Loucy (cell line): Measurements from ENCODE around the gene TM4SF1.
A peak's percentile ranks its signal among the peaks of the same experiment; 100 is the strongest.
"Not testable (repeated sequence)": the region's sequence is repeated elsewhere in the genome, so short reads cannot be mapped to it uniquely, and the experiment has no call there.

Experiments
- H2AFZ ChIP-seq: fragments of 200-600 bp; sonication (generic); 2 replicates; pipeline ENCODE4 v1.6.0; 2016; ENCODE audit warnings: antibody characterized with exemption, mild to moderate bottlenecking, low read length, moderate library complexity
- H3F3A ChIP-seq: fragments of 200-600 bp; 2 replicates; pipeline ENCODE4 v1.6.0; 2016; ENCODE audit warnings: antibody characterized with exemption, low read depth, mild to moderate bottlenecking
- H3K27me3 ChIP-seq: fragments of 200-600 bp; sonication (generic); 2 replicates; pipeline ENCODE4 v1.6.1; 2014; ENCODE audit warnings: low read length, mild to moderate bottlenecking; ENCODE audit not compliant: insufficient read depth, poor library complexity, severe bottlenecking
- H3K36me3 ChIP-seq: fragments of 200-600 bp; sonication (generic); 2 replicates; pipeline ENCODE4 v1.6.1; 2016; ENCODE audit warnings: low read length; ENCODE audit not compliant: insufficient read depth
- H3K4me1 ChIP-seq: fragments of 200-600 bp; sonication (generic); 2 replicates; pipeline ENCODE4 v1.5.1; 2014; ENCODE audit warnings: low read length, mild to moderate bottlenecking; ENCODE audit not compliant: insufficient read depth, poor library complexity, severe bottlenecking
- H3K4me2 ChIP-seq: fragments of 200-600 bp; sonication (generic); 2 replicates; pipeline ENCODE4 v1.6.0; 2014; ENCODE audit warnings: antibody characterized with exemption, low read length, low read depth, mild to moderate bottlenecking; ENCODE audit not compliant: poor library complexity, severe bottlenecking
- H3K4me3 ChIP-seq: fragments of 200-600 bp; sonication (generic); 2 replicates; pipeline ENCODE4 v1.5.1; 2014; ENCODE audit warnings: low read length, mild to moderate bottlenecking, mixed read lengths; ENCODE audit not compliant: poor library complexity, severe bottlenecking
- H3K79me2 ChIP-seq: fragments of 200-600 bp; sonication (generic); 2 replicates; pipeline ENCODE4 v1.6.1; 2014; ENCODE audit warnings: low read length; ENCODE audit not compliant: insufficient read depth
- H3K9ac ChIP-seq: fragments of 200-600 bp; sonication (generic); 2 replicates; pipeline ENCODE4 v1.6.0; 2014; ENCODE audit warnings: mild to moderate bottlenecking, low read depth, low read length, moderate library complexity; ENCODE audit not compliant: poor library complexity, severe bottlenecking
- H3K9me2 ChIP-seq: fragments of 200-600 bp; sonication (generic); replicated peaks from 2 replicates; pipeline ENCODE4 v1.6.1; 2016; ENCODE audit warnings: low read depth, low read length, mixed read lengths
- H3K9me3 ChIP-seq: fragments of 200-600 bp; sonication (generic); 2 replicates; pipeline ENCODE4 v1.6.1; 2014; ENCODE audit warnings: mild to moderate bottlenecking, antibody characterized with exemption, low read length, low read depth; ENCODE audit not compliant: insufficient read depth
- H4K20me1 ChIP-seq: fragments of 200-600 bp; sonication (generic); 2 replicates; pipeline ENCODE4 v1.6.0; 2014; ENCODE audit warnings: antibody characterized with exemption, low read length, mild to moderate bottlenecking; ENCODE audit not compliant: insufficient read depth, poor library complexity, severe bottlenecking
- EZH2phosphoT487 ChIP-seq: fragments of 200-600 bp; IDR thresholded peaks from 2 replicates; pipeline ENCODE4 v1.6.1; 2018; ENCODE audit warnings: antibody characterized with exemption, mild to moderate bottlenecking, moderate library complexity, borderline replicate concordance
- TF ChIP-seq, protein P1 (sequence below): fragments of 200-600 bp; sonication (generic); conservative IDR thresholded peaks from 2 replicates; pipeline ENCODE4 v1.5.1; 2014; ENCODE audit warnings: mild to moderate bottlenecking, antibody characterized with exemption, low read length

Gene TM4SF1

DNA sequence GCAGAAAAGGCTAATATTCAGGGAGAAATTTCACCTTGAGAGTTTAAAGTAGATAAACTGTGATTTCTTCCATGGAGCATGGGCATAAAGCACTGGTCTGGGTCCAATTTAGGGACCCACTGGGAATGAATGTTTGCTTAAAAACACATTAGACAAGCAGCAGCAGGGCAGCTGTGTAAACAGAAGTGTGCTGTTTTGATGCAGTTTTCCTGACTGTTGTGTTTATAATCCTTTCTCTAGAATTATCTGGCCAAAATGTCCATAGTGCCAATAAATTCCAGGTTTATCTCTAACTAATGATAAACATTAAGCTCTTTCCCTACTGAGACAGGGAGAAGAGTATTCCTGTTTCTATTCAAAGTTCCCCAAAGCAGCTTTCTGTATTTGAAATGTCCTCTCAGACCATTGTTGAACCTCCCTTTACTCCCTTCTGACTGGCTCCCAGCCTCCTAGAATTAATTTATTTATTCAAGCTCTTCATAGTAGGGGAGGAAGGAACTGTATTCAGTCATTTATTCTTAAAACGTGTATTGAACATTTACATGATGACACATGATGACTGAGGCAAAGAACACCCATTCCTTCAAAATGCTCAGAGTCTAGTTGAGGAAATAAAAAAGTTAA is 37.0 kb downstream of the TM4SF1 start:
- Histone ChIP-seq H2AFZ (0 out of 2 replicates have a peak overlapping the region, but pooled peaks have one; percentile 1), H3F3A (0 out of 2 replicates have a peak, but pooled peaks cover 3% of the 10 kb centered on the region), H4K20me1 (no peaks in the 10 kb centered on the region), H3K4me2 (peak overlapping the region; percentile 35), H3K4me3 (peak overlapping the region; percentile 19), H3K27me3 (no peaks in the 10 kb centered on the region), H3K9ac (no peak overlapping the region), H3K9me2 (no peaks in the 10 kb centered on the region), H3K4me1 (peaks cover 24% of the 10 kb centered on the region), H3K9me3 (no peaks in the 10 kb centered on the region), H3K79me2 (no peaks in the 10 kb centered on the region), H3K36me3 (no peaks in the 10 kb centered on the region)
- TF ChIP-seq EZH2phosphoT487: no peak

DNA sequence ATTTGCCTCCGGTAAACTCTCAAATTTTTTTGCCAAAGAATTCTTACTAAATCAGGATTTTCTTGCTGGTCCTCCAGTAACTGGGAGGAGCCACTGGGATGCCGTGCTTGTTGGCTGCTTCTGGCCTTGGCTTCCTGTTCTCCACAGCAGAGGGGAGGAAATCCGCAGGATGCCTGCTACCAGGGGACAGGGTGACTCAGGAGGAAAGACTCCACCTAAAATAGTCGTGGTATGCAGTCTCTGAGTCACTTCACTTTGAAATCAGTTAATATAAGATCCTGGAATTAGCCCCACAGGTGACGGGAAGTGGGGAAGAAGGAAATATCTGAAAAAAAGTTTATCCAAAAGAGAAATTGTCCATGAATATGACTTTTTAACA is 37.5 kb downstream of the TM4SF1 start:
- Histone ChIP-seq H3K9me3 (no peaks in the 10 kb centered on the region), H3K9ac (no peak overlapping the region), H3K36me3 (no peaks in the 10 kb centered on the region), H3K27me3 (no peaks in the 10 kb centered on the region), H3K79me2 (no peaks in the 10 kb centered on the region), H3K4me1 (peaks cover 24% of the 10 kb centered on the region), H2AFZ (no peak overlapping the region), H3F3A (0 out of 2 replicates have a peak, but pooled peaks cover 3% of the 10 kb centered on the region), H3K4me3 (peak overlapping the region; percentile 19), H3K9me2 (no peaks in the 10 kb centered on the region), H3K4me2 (peak overlapping the region; percentile 35), H4K20me1 (no peaks in the 10 kb centered on the region)
- TF ChIP-seq, protein P1, sequence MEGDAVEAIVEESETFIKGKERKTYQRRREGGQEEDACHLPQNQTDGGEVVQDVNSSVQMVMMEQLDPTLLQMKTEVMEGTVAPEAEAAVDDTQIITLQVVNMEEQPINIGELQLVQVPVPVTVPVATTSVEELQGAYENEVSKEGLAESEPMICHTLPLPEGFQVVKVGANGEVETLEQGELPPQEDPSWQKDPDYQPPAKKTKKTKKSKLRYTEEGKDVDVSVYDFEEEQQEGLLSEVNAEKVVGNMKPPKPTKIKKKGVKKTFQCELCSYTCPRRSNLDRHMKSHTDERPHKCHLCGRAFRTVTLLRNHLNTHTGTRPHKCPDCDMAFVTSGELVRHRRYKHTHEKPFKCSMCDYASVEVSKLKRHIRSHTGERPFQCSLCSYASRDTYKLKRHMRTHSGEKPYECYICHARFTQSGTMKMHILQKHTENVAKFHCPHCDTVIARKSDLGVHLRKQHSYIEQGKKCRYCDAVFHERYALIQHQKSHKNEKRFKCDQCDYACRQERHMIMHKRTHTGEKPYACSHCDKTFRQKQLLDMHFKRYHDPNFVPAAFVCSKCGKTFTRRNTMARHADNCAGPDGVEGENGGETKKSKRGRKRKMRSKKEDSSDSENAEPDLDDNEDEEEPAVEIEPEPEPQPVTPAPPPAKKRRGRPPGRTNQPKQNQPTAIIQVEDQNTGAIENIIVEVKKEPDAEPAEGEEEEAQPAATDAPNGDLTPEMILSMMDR: no peak
- no peak for TF ChIP-seq EZH2phosphoT487

DNA sequence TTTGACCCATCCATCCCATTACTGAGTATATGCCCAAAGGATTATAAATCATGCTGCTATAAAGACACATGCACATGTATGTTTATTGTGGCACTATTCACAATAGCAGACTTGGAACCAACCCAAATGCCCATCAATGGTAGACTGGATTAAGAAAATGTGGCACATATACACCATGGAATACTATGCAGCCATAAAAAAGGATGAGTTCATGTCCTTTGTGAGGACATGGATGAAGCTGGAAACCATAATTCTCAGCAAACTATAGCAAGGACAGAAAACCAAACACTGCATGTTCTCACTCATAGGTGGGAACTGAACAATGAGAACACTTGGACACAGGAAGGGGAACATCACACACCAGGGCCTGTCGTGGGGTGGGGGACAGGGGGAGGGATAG is 40.0 kb downstream of the TM4SF1 start:
- not testable (repeated sequence) for H3K9me2 ChIP-seq, H3K9ac ChIP-seq

DNA sequence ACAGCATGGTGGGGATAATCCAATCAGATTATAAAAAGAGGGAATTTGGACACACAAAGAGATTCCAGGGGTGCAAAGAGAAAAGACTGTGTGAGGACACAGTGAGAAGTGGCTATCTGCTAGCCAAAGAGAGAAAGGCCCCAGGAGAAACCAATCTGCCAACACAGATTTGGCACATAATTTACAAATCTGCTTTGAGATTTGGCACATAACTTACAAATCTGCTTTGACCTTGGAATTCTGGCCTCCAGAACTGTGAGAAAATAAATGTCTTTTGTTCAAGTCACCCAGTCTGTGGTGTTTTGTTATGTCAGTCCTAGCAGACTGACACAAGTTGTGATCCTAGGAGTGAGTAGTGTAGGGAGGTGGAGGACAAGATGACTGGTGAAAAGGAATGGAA is 40.5 kb downstream of the TM4SF1 start:
- TF ChIP-seq EZH2phosphoT487: no peak
- TF ChIP-seq, protein P1: no peak
- Histone ChIP-seq H3K36me3 (no peaks in the 10 kb centered on the region), H3K27me3 (no peaks in the 10 kb centered on the region), H2AFZ (no peak overlapping the region), H3K79me2 (no peaks in the 10 kb centered on the region), H3K4me3 (no peak overlapping the region), H3K4me2 (no peak overlapping the region), H3F3A (0 out of 2 replicates have a peak, but pooled peaks cover 3% of the 10 kb centered on the region), H3K9ac (no peak overlapping the region), H3K9me2 (no peaks in the 10 kb centered on the region), H4K20me1 (no peaks in the 10 kb centered on the region), H3K9me3 (no peaks in the 10 kb centered on the region), H3K4me1 (peaks cover 16% of the 10 kb centered on the region)

More for the DNA sequence above, 40.0 kb downstream of the TM4SF1 start:
- not testable (repeated sequence) for H3K79me2 ChIP-seq, H2AFZ ChIP-seq, H3K4me3 ChIP-seq, H4K20me1 ChIP-seq, H3K27me3 ChIP-seq, H3K4me2 ChIP-seq, H3F3A ChIP-seq, H3K9me3 ChIP-seq, H3K36me3 ChIP-seq
- H3K4me1 ChIP-seq: peaks cover 19% of the 10 kb centered on the region
